GM21786 (cell line): ENCODE results near the gene CPPED1.

Experiments
- ATAC-seq: cut with Tn5 transposase; IDR thresholded peaks from one replicate; pipeline ENCODE4 v1.9.1; 2021; ENCODE audit not compliant: unreplicated experiment

Gene CPPED1

GRCh38 chr16:12688951-12689850 is 114.5 kb downstream of the CPPED1 start:
- no peak for ATAC-seq

DNA sequence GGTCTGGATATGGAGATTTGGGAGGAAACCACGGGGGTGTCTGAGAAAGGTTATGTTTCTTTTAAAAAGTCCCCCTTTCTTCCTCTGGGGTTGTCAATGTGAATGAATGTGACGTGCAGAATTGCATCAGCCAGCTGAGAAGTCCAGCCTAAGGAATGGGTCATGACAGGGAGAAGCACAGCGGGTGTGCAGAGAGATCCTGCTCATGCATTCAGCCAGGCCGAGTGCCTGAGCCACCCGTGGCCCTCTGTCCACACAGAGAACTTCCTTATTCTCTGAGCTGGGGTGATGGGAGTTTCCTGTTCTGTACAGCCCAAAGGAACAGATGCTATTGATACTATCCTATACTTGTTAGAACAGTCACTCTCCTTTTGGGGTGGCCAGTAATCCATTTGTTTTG is 117.9 kb downstream of the CPPED1 start:
- ATAC-seq: no peak

DNA sequence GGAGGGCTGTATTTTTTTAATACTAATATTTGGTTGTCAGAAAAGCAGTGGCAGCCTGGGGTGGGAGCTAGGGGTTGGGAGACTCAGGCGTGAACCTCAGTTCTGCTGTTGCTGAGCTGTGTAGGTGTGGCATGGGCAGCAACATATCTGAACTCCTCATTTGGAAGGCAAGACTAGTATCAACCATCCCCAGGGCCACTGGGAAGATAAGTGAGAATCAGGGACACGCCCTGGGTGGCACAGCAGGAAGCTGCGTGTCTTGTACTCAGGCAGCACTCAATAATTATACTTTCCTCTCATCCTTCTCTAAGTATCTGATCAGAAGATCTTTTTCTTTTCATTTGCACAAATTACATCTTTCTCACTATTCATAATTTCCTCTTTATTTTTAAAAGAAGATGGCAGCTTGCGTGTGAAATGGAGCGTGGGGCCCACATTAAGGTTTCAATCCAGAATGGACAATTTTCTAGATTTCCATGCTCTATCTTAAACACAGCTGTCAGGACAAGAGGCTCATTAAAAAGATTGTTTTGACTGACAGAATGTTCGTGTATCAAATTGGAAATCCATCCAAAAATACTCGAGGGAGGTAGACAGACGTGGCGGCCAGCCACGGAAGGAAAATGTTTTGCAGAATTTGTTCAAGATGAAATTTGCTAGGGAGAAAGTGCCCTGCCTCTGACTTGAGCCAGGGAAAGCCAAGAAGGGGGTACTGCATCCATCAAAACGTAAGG is 121.1 kb downstream of the CPPED1 start:
- no peak for ATAC-seq

GRCh38 chr16:12681653-12682052 is 122.0 kb downstream of the CPPED1 start:
- ATAC-seq: no peak

DNA sequence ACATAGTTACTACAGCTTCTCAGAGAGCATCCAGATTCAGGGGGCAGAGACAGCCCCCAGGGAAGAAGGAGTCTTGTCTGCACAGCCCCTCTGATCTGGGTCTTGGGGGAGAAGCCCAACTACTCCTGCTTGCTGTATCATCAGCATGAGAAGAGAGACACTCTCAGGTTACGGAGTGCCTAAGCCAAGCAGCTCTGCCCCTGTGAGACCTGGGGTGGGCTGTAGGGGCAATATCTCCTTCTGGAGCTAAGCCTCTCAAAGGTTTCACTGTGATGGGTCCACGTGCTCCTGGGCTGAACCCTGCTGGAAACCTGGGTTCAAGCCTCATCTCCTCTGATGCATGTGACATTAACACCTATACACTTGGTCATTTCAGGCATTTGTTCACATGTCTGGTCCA is 123.2 kb downstream of the CPPED1 start:
- ATAC-seq: no peak

DNA sequence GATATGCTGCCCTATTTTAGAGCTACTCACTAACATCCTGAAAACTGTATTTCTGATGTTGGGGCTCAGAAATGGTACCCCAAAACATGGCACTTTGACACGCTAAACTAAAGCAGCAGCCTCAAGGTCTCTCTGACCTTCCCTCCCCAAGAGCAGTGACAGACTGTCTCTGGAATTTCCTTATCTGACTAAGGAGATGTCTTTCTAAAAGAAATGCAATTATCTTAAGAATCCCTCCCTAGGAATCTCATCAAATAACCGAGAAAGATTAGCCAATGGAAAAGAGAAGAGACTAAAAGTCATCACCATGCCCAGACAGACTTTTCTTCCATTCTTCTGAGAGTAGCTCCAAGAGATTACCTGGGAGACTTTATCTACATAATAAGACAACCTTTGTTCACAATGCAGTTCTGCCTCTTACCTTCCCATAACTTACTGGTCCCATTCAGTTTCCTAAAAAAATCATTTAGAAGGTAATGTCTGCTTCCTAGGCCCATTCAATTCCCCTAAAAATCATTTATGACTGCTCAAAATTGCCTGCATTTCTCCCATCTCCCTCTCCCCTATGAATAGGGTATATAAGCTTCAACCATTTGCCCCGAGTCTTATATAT is 123.9 kb downstream of the CPPED1 start:
- ATAC-seq: no peak

DNA sequence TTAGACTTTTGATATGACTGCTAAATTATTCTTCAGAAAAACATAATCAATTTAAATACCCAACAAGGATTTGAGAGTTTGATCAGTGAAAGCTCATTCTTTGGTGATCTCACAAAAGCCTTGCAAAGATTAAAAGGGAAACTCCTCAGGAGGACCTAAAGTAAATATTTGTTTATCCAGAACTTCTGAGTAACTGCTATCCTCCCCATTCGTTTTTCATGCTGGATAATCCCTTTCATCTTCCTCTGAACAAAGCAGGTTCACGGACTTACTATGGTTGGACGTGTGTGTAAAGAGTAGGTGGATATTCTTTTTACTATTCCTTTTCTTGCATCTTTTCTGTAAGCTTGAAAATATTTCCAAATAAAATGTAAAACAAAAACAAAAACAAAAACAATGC is 124.7 kb downstream of the CPPED1 start:
- ATAC-seq: no peak

DNA sequence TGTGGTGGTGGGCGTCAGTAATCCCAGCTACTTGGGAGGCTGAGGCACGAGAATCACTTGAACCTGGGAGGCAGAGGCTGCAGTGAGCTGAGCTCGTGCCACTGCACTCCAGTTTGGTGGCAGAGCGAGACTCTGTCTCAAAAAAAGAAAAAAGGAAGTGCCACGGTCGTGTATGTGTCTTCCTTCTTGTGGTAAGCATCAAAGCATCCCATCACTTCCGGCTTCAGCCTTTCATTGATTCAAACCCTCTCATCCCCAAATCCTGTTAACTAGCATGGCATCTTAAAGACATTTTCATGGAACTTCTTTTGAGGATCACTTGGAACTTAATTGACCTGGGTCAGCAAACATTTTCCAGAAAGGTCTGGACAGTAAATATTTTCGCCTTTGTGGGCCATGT is 126.2 kb downstream of the CPPED1 start:
- ATAC-seq: no peak

- no peak for ATAC-seq
These were observed 127.8 kb downstream of the CPPED1 start for GRCh38 chr16:12675852-12676251.

DNA sequence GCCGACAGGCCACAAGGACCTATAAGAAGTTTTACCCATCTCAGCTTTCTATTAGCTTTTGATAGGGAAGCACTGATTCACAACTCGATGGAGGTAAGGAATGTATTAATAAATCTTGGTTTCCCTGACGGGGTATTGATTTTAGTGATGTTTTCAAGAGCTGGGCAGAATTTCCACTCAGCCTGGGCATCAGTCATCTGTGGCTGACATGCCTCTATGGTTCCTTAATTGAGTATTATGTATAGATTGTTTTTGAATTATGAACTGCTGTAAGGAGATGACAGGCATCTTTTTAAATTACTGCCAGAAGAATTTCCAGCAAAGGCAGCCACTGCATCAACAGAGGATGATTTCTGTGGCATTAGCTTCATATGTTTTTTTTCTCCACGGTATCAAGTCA is 128.6 kb downstream of the CPPED1 start:
- ATAC-seq: no peak

- ATAC-seq: no peak
These were observed 129.2 kb downstream of the CPPED1 start for GRCh38 chr16:12674524-12674923.

- no peak for ATAC-seq
These were observed 129.6 kb downstream of the CPPED1 start for GRCh38 chr16:12674071-12674470.

GRCh38 chr16:12673466-12673865 is 130.2 kb downstream of the CPPED1 start:
- no peak for ATAC-seq

DNA sequence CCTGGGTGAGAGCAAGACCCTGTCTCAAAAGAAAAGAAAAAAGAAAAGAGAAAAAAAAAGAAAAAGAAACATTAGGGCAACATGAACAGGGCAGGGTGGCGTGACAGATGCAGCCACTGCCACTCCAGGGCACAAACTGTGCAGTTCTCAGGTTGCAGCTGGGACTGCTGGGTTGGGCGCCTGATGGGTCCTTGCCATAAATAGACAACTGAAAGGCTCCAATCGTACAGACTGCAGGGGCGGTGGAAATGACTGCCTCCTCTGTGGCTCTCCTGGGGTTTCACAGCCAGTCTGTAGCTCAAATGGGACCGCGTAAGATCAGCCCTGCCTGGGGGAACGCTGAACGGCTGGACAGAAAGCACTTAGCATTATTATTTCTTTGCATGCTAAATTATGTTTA is 130.7 kb downstream of the CPPED1 start:
- ATAC-seq: no peak

DNA sequence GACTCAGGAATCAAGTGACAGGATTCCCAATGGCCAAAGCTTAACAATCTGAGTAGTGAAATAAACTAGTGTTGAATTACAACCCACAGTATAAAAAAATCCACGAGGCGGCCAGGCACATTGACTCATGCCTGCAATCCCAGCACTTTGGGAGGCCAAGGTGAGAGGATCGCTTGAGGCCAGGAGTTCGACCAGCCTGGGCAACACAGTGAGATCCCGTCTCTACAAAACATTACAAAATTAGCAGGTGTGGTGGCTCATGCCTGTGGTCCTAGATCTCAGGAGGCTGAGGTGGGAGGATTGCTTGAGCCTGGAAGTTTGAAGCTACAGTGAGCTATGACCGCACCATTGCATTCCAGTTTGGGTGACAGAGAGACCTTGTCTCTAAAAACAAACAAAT is 133.8 kb downstream of the CPPED1 start:
- no peak for ATAC-seq

DNA sequence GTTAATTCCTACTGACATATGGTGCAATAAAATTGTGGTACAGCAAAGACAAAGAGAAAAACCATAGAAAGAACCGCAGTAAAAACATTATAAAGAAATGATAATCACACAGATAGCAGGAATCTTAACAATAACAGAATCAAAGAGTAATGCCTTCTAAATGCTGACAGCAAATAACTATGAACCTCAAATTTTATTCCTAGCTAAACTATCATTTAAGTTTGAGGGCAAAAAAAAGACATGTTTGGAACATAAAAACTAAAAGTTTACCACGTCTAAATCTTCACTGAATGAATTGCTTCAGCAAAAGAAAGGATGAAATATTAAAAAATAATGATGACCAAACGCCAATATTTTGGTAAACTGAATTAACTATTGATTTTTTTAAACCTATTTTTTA is 135.8 kb downstream of the CPPED1 start:
- ATAC-seq: no peak

DNA sequence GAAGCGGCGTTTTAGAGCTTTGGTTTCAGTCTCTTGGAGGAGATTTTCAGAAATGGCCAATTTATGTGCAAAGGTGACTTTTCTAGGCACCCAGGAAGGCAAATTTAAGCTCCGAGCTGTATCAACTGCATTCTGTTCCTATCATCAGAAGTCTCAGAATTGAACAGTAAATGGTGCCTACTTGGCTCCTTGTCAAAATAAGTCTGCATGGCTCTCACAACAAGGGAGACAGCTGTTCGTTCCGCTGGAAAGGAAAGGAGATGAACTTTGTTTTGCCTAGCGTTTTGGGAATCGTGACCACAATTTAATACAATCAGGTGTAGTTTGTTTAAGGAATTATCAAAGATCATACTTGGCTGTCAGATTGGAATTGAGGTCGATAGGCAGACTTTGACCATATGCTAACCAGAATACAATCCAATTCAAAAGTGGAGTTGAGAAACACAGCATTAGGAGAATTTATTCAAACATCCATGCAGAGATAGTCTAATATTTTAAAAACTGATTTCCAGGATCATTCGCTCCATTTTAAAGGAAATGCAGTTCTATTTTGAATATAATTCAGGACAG is 139.4 kb downstream of the CPPED1 start:
- ATAC-seq: no peak

DNA sequence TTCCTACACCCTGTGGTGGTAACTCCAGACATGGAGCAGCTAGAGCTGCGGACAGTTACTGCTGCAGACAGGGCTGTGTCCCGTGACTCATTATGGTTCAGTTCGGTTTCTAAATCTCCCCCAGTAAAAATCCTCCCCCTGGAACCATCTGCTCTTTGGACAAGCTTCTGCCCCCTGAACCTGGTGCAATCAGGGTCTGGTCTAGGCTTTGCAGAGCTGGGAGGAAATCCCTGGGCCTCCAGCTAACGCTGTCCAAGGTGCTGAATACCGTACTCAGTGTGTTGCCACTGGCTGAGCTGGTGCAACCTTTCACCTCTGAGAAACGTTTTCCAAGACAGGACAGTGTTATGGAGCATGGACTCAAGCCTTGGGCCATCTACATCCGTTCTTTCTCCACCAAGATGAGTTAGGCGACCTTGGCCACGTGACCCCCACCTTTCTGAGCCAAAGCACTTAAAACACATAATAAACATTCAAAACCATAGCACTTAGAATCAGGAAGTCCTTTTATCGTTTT is 142.0 kb downstream of the CPPED1 start:
- ATAC-seq: no peak

GRCh38 chr16:12659871-12660270 is 143.8 kb downstream of the CPPED1 start:
- ATAC-seq: no peak

- ATAC-seq: no peak
These were observed 145.2 kb downstream of the CPPED1 start for GRCh38 chr16:12658506-12658905.

GRCh38 chr16:12655537-12655936 is 148.2 kb downstream of the CPPED1 start:
- ATAC-seq: no peak
